H1 (cell line): ENCODE data around the gene CRTC3. TPM values are rescaled to one million over a fixed set of nuclear protein-coding genes. Genes with fewer than 3 reads are reported as not detected.
A peak's percentile ranks its signal among the peaks of the same experiment; 100 is the strongest.

Experiments used
- CTCF ChIA-PET: fragments of 300-600 bp; sonication (Branson Sonifier 250); formaldehyde crosslinking; loops from one replicate; lab custom pipeline; 2021; ENCODE audit not compliant: partially characterized antibody; lab: Charles Lee
- POLR2A ChIA-PET: fragments of 300-600 bp; sonication (Branson Sonifier 250); formaldehyde crosslinking; loops from one replicate; lab custom pipeline; 2021; ENCODE audit warnings: inconsistent platforms; ENCODE audit not compliant: partially characterized antibody; lab: Charles Lee
- DNase-seq, 2 experiments: peaks; one replicate each; pipeline versions ENCODE4 v3.0.0 to v3.0.0-alpha.2; 2010 to 2022; ENCODE audit warnings: low spot score in 2 of 2, low read depth in 1 of 2, mixed read lengths in 1 of 2
- FAIRE-seq: peaks from 2 replicates; lab custom pipeline; 2011; peaks lifted over from hg19 to GRCh38; lab: Jason Lieb, UNC
- H2AFZ ChIP-seq: 2 replicates; pipeline ENCODE4 v1.8.1; 2012; ENCODE audit warnings: low read length, inconsistent platforms
- H2AK5ac ChIP-seq: 2 replicates; pipeline ENCODE4 v1.6.1; 2013; ENCODE audit warnings: low read depth, low read length
- H2BK120ac ChIP-seq: replicated peaks from 2 replicates; pipeline ENCODE3; 2013; ENCODE audit warnings: low read depth, low read length, inconsistent platforms
- H2BK12ac ChIP-seq: 2 replicates; pipeline ENCODE4 v1.6.1; 2013; ENCODE audit warnings: low read depth, low read length
- H2BK15ac ChIP-seq: 2 replicates; pipeline ENCODE4 v1.6.1; 2013; ENCODE audit warnings: low read length
- H2BK20ac ChIP-seq: 2 replicates; pipeline ENCODE4 v1.6.1; 2013; ENCODE audit warnings: low read length
- H2BK5ac ChIP-seq: 2 replicates; pipeline ENCODE4 v1.6.1; 2013; ENCODE audit warnings: low read depth, low read length
- H3K14ac ChIP-seq: 2 replicates; pipeline ENCODE4 v1.6.1; 2013; ENCODE audit warnings: inconsistent platforms; ENCODE audit not compliant: insufficient read length
- H3K18ac ChIP-seq: 2 replicates; pipeline ENCODE4 v1.6.1; 2013; ENCODE audit warnings: low read length; ENCODE audit errors: extremely low read depth
- H3K23ac ChIP-seq: 2 replicates; pipeline ENCODE4 v1.6.1; 2013; ENCODE audit warnings: inconsistent platforms; ENCODE audit not compliant: insufficient read length
- H3K23me2 ChIP-seq: 2 replicates; pipeline ENCODE4 v1.6.1; 2013; ENCODE audit warnings: low read depth, low read length
- H3K27ac ChIP-seq: 2 replicates; pipeline ENCODE4 v1.6.1; 2011; ENCODE audit warnings: low read depth, low read length, inconsistent platforms
- H3K27me3 ChIP-seq, 4 experiments: replicated peaks in 1 of 4; 1 replicate in 1 of 4; 2 replicates in 3 of 4; pipeline versions ENCODE4 v1.6.1 to v1.8.1; 2011 to 2013; ENCODE audit warnings: low read length in 3 of 4, mild to moderate bottlenecking in 3 of 4, inconsistent platforms in 2 of 4, mixed read lengths in 2 of 4, moderate library complexity in 1 of 4; ENCODE audit not compliant: control insufficient read depth in 3 of 4, insufficient read depth in 3 of 4; ENCODE audit errors: extremely low read depth in 1 of 4
- H3K36me3 ChIP-seq, 4 experiments: 2 replicates each; pipeline versions ENCODE4 v1.6.1 to v1.8.1; 2011 to 2013; ENCODE audit warnings: mild to moderate bottlenecking in 4 of 4, low read length in 3 of 4, moderate library complexity in 2 of 4, control low read depth in 1 of 4, inconsistent platforms in 1 of 4; ENCODE audit not compliant: insufficient read depth in 4 of 4, control insufficient read depth in 2 of 4
- H3K4ac ChIP-seq: replicated peaks from 2 replicates; pipeline ENCODE3; 2013; ENCODE audit warnings: low read length, low read depth, mixed read lengths, inconsistent platforms; ENCODE audit not compliant: insufficient read length
- H3K4me1 ChIP-seq, 4 experiments: replicated peaks in 1 of 4; 1 replicate in 1 of 4; 2 replicates in 3 of 4; pipeline versions ENCODE4 v1.6.1 to v1.8.1; 2011 to 2013; ENCODE audit warnings: low read length in 3 of 4, inconsistent platforms in 2 of 4, mixed read lengths in 1 of 4; ENCODE audit not compliant: insufficient read depth in 4 of 4, control insufficient read depth in 3 of 4
- H3K4me2 ChIP-seq, 2 experiments: 2 replicates each; pipeline versions ENCODE4 v1.6.1 to v1.8.1; 2011 to 2013; ENCODE audit warnings: low read depth in 2 of 2, low read length in 2 of 2, control low read depth in 1 of 2, inconsistent platforms in 1 of 2, mild to moderate bottlenecking in 1 of 2; ENCODE audit not compliant: insufficient read depth in 1 of 2
- H3K4me3 ChIP-seq, 4 experiments: fragments of 200-600, 300-600 bp in 1 of 4; sonication (generic), shearing (Covaris generic), sonication (Bioruptor Twin) in 1 of 4; 2 replicates each; pipeline versions ENCODE4 v1.5.1 to v1.8.1; 2011 to 2016; ENCODE audit warnings: low read length in 4 of 4, low read depth in 3 of 4, control low read depth in 2 of 4, inconsistent platforms in 2 of 4, mild to moderate bottlenecking in 2 of 4, mixed read lengths in 1 of 4, moderate library complexity in 1 of 4; ENCODE audit not compliant: insufficient read depth in 2 of 4; ENCODE audit errors: extremely low read depth in 1 of 4
- H3K56ac ChIP-seq: replicated peaks from 2 replicates; pipeline ENCODE3; 2013; ENCODE audit warnings: low read depth, mild to moderate bottlenecking, mixed read lengths, low read length, inconsistent platforms; ENCODE audit not compliant: insufficient read length
- H3K79me1 ChIP-seq: 2 replicates; pipeline ENCODE4 v1.6.1; 2013; ENCODE audit warnings: low read depth, low read length, control low read depth
- H3K79me2 ChIP-seq, 2 experiments: 2 replicates each; pipeline versions ENCODE4 v1.6.1 to v1.8.1; 2012 to 2013; ENCODE audit warnings: low read length in 2 of 2, mild to moderate bottlenecking in 2 of 2, inconsistent platforms in 1 of 2; ENCODE audit not compliant: insufficient read depth in 2 of 2, control insufficient read depth in 1 of 2
- H3K9ac ChIP-seq, 4 experiments: replicated peaks in 1 of 4; 1 replicate in 1 of 4; 2 replicates in 3 of 4; pipeline versions ENCODE4 v1.6.1 to v1.8.1; 2011 to 2013; ENCODE audit warnings: low read depth in 3 of 4, low read length in 3 of 4, control low read depth in 2 of 4, mild to moderate bottlenecking in 2 of 4, moderate library complexity in 2 of 4, inconsistent platforms in 1 of 4; ENCODE audit errors: extremely low read depth in 1 of 4
- H3K9me3 ChIP-seq, 2 experiments: 2 replicates each; pipeline versions ENCODE4 v1.6.1 to v1.8.1; 2012 to 2013; ENCODE audit warnings: mild to moderate bottlenecking in 2 of 2, moderate library complexity in 2 of 2, control low read depth in 1 of 2, inconsistent platforms in 1 of 2, low read depth in 1 of 2, low read length in 1 of 2, mixed read lengths in 1 of 2; ENCODE audit not compliant: insufficient read depth in 2 of 2
- H4K20me1 ChIP-seq, 2 experiments: replicated peaks in 1 of 2; 2 replicates each; pipeline versions ENCODE3 to v1.8.1; 2011 to 2013; ENCODE audit warnings: inconsistent platforms in 2 of 2, low read length in 2 of 2, mild to moderate bottlenecking in 1 of 2; ENCODE audit not compliant: insufficient read depth in 2 of 2, control insufficient read depth in 1 of 2
- H4K5ac ChIP-seq: 2 replicates; pipeline ENCODE4 v1.6.1; 2013; ENCODE audit warnings: low read length, low read depth, mixed read lengths, inconsistent platforms; ENCODE audit not compliant: insufficient read length
- H4K8ac ChIP-seq: 2 replicates; pipeline ENCODE4 v1.8.0; 2013; ENCODE audit warnings: mild to moderate bottlenecking, moderate library complexity, low read length, inconsistent platforms; ENCODE audit not compliant: insufficient read depth; ENCODE audit errors: extremely low read depth
- H4K91ac ChIP-seq: replicated peaks from 2 replicates; pipeline ENCODE3; 2013; ENCODE audit warnings: low read length, mixed read lengths, inconsistent platforms; ENCODE audit not compliant: insufficient read length
- CTCF ChIP-seq, 3 experiments: IDR thresholded peaks; 1 replicate in 2 of 3; 2 replicates in 1 of 3; pipeline versions ENCODE4 v1.5.1 to v1.6.1; 2011; ENCODE audit warnings: low read length in 3 of 3, mild to moderate bottlenecking in 3 of 3, inconsistent platforms in 2 of 3, low read depth in 1 of 3, moderate library complexity in 1 of 3; ENCODE audit not compliant: insufficient read depth in 1 of 3; ENCODE audit errors: control extremely low read depth in 1 of 3
- JUND ChIP-seq: IDR thresholded peaks from 2 replicates; pipeline ENCODE4 v1.6.1; 2011; ENCODE audit warnings: mild to moderate bottlenecking, improper control_type of control experiment, low read length
- RAD21 ChIP-seq, 2 experiments: IDR thresholded peaks in 1 of 2; conservative IDR thresholded peaks in 1 of 2; 2 replicates each; pipeline ENCODE4 v1.6.1; 2011; ENCODE audit warnings: low read depth in 2 of 2, low read length in 2 of 2, improper control_type of control experiment in 1 of 2, inconsistent platforms in 1 of 2, mild to moderate bottlenecking in 1 of 2, moderate library complexity in 1 of 2
- SP2 ChIP-seq: IDR thresholded peaks from 2 replicates; pipeline ENCODE4 v1.6.1; 2012; ENCODE audit warnings: mild to moderate bottlenecking, low read length, inconsistent platforms
- USF2 ChIP-seq: IDR thresholded peaks from 2 replicates; pipeline ENCODE4 v1.6.1; 2011; ENCODE audit warnings: low read length, improper control_type of control experiment
- WGBS, 2 experiments: shearing (Covaris generic) in 1 of 2; methylation state at CpG; one replicate each; pipeline versions ENCODE4 v1.1.6 to v1.1.7; 2013 to 2015; ENCODE audit warnings: low lambda C conversion rate in 2 of 2, mixed read lengths in 2 of 2, inconsistent platforms in 1 of 2, low coverage in 1 of 2, missing lambda C conversion rate in 1 of 2; ENCODE audit not compliant: insufficient replicate concordance in 2 of 2, insufficient coverage in 1 of 2, insufficient read length in 1 of 2; ENCODE audit errors: extremely low coverage in 1 of 2, missing lambda C conversion rate in 1 of 2; 5-methylcytosine and 5-hydroxymethylcytosine counted together
- polyA plus RNA-seq, 7 experiments: library from polyadenylated mRNA; depleted of rRNA in 3 of 7; stranded (reverse) in 5 of 7; unstranded in 2 of 7; fragments of >200 nt in 5 of 7; fragments of 200-250 nt in 2 of 7; gene quantifications; 1 replicate in 5 of 7; 2 replicates in 1 of 7; 4 replicates in 1 of 7; pipeline versions ENCODE4 v1.2.1 to v1.2.3, GENCODE V29; 2011 to 2013; ENCODE audit warnings: missing spikeins in 2 of 7, mixed read lengths in 2 of 7
- total RNA-seq: library from RNA; stranded (reverse); fragmentation: NEBNext Ultra II Directional; extraction: Animal tissue kit (Norgen Biotek cat#: 25700); gene quantifications from 2 replicates; pipeline ENCODE4 v1.2.1, GENCODE V29; 2021

Gene CRTC3
- total and polyA plus RNA-seq, 2 of the 8 experiments (the other 6 are each of a cell fraction or from before 2014, with no cell fraction given): 5.0 to 5.3 TPM

GRCh38 chr15:90619468-90619867, 89.7 kb downstream of the CRTC3 start:
- H3K14ac ChIP-seq: no peak overlapping the region
- no peak overlapping the region for H4K91ac ChIP-seq
- no peak overlapping the region for H3K4ac ChIP-seq
- H2AFZ ChIP-seq: no peak overlapping the region
- H3K36me3 ChIP-seq: no peaks in the 10 kb centered on the region
- H3K27ac ChIP-seq: no peak overlapping the region
- H4K5ac ChIP-seq: no peak overlapping the region
- no peak overlapping the region for H3K18ac ChIP-seq
- no peak overlapping the region for H3K4me2 ChIP-seq
- H2BK120ac ChIP-seq: no peak overlapping the region
- H4K20me1 ChIP-seq: no peaks in the 10 kb centered on the region
- H4K8ac ChIP-seq: no peak overlapping the region
- H3K23me2 ChIP-seq: no peaks in the 10 kb centered on the region
- no peaks in the 10 kb centered on the region for H3K79me2 ChIP-seq
- POLR2A ChIA-PET: no interaction called here
- no peak overlapping the region for H2BK5ac ChIP-seq
- no peak overlapping the region for H3K4me3 ChIP-seq
- no peaks in the 10 kb centered on the region for H3K79me1 ChIP-seq
- H2AK5ac ChIP-seq: no peak overlapping the region
- H2BK20ac ChIP-seq: no peak overlapping the region
- no peaks in the 10 kb centered on the region for H3K27me3 ChIP-seq
- H3K9ac ChIP-seq: no peak overlapping the region
- peak; percentile 16 to 45 (median 22); a peak in 3 of 4 replicates for TF ChIP-seq CTCF (IDR thresholded peaks at IDR 0.05; ENCODE audit: control extremely low read depth in 1 of 3, insufficient read depth in 1 of 3, low read depth in 1 of 3, low read length in 3 of 3)
- no peak for TF ChIP-seq JUND
- TF ChIP-seq RAD21 (IDR thresholded peaks at IDR 0.05 in 1 of 2, conservative IDR thresholded peaks at IDR 0.05 in 1 of 2; ENCODE audit: low read depth in 2 of 2, low read length in 2 of 2): peak in 1 of 2 experiments; percentile 26; a peak in 1 of 4 replicates
- no peak for TF ChIP-seq SP2
- TF ChIP-seq USF2: no peak
- no peak overlapping the region for H3K56ac ChIP-seq
- no peak overlapping the region for H2BK12ac ChIP-seq
- H2BK15ac ChIP-seq: no peak overlapping the region
- 81% methylated on average over 9 of the region's 9 CpGs; no CpG with 5 or more reads in 1 of the 2 experiments for WGBS, 2 experiments
- H3K23ac ChIP-seq: no peak overlapping the region
- peaks cover 0 to 3% (median 0%) of the 10 kb centered on the region in 4 experiments; a peak in 3 of 7 replicates for H3K4me1 ChIP-seq
- CTCF ChIA-PET: interaction anchor here (0.6 to 1.8 kb wide), 16 partner anchors 9 to 275 kb away, joined by 3 to 10 read pairs (median 4); no protein-coding TSS in a partner anchor
- DNase-seq (no peak), FAIRE-seq (no peak)
- no peaks in the 10 kb centered on the region for H3K9me3 ChIP-seq
